DND-41 (cell line): ENCODE measurements around the gene FAM193A.
A peak's percentile ranks its signal among the peaks of the same experiment; 100 is the strongest.

Source experiments
- ATAC-seq: fragments of 200-7000 bp; cut with Tn5 transposase; 3 replicates; pipeline ENCODE4 v1.9.1; 2021; ENCODE audit warnings: low read depth; ENCODE audit not compliant: insufficient read depth
- DNase-seq: peaks from one replicate; pipeline ENCODE4 v3.0.0-alpha.2; 2020
- H2AFZ ChIP-seq: 2 replicates; pipeline ENCODE4 v1.6.0; 2012; ENCODE audit warnings: low read depth, low read length
- H3K27ac ChIP-seq: 2 replicates; pipeline ENCODE4 v1.5.1; 2012; ENCODE audit warnings: low read length, inconsistent platforms
- H3K27me3 ChIP-seq: fragments of 200-600 bp; sonication (generic); 2 replicates; pipeline ENCODE4 v1.6.0; 2012; ENCODE audit warnings: low read length, mild to moderate bottlenecking, inconsistent platforms; ENCODE audit not compliant: insufficient read depth, poor library complexity
- H3K36me3 ChIP-seq: 2 replicates; pipeline ENCODE4 v1.5.1; 2012; ENCODE audit warnings: low read length, inconsistent platforms; ENCODE audit not compliant: insufficient read depth
- H3K4me1 ChIP-seq: 2 replicates; pipeline ENCODE4 v1.5.1; 2012; ENCODE audit warnings: mild to moderate bottlenecking, low read length; ENCODE audit not compliant: insufficient read depth
- H3K4me2 ChIP-seq: 2 replicates; pipeline ENCODE4 v1.6.0; 2012; ENCODE audit warnings: mild to moderate bottlenecking, moderate library complexity, low read length, inconsistent platforms; ENCODE audit not compliant: insufficient read depth
- H3K4me3 ChIP-seq, 2 experiments: fragments of 200-600 bp in 1 of 2; shearing (Covaris generic) in 1 of 2; 2 replicates each; pipeline ENCODE4 v1.5.1; 2012 to 2016; ENCODE audit warnings: inconsistent platforms in 2 of 2, low read length in 2 of 2, mild to moderate bottlenecking in 2 of 2, low read depth in 1 of 2, moderate library complexity in 1 of 2
- H3K79me2 ChIP-seq: 2 replicates; pipeline ENCODE4 v1.6.0; 2012; ENCODE audit warnings: low read length, inconsistent platforms; ENCODE audit not compliant: insufficient read depth
- H3K9ac ChIP-seq: 2 replicates; pipeline ENCODE4 v1.6.0; 2012; ENCODE audit warnings: low read depth, mild to moderate bottlenecking, inconsistent platforms, low read length, moderate library complexity
- H3K9me3 ChIP-seq: 2 replicates; pipeline ENCODE4 v1.5.1; 2012; ENCODE audit warnings: low read length, moderate library complexity, mild to moderate bottlenecking, inconsistent platforms; ENCODE audit not compliant: insufficient read depth, severe bottlenecking
- H4K20me1 ChIP-seq: 2 replicates; pipeline ENCODE4 v1.6.0; 2012; ENCODE audit warnings: low read length; ENCODE audit not compliant: insufficient read depth
- EZH2 ChIP-seq: IDR thresholded peaks from 3 replicates; pipeline ENCODE4 v1.6.1; 2012; ENCODE audit warnings: borderline replicate concordance, low read depth, mild to moderate bottlenecking, moderate library complexity, low read length, inconsistent platforms; ENCODE audit not compliant: severe bottlenecking
- TF ChIP-seq, protein P1 (sequence below): IDR thresholded peaks from 2 replicates; pipeline ENCODE4 v1.5.1; 2012; ENCODE audit warnings: borderline replicate concordance, low read length, moderate library complexity, mild to moderate bottlenecking; ENCODE audit not compliant: poor library complexity, severe bottlenecking; ENCODE audit errors: extremely low read depth

The FAM193A gene

GRCh38 chr4:2507855-2508254 lies 28.6 kb upstream of the FAM193A start:
- TF ChIP-seq, protein P1, sequence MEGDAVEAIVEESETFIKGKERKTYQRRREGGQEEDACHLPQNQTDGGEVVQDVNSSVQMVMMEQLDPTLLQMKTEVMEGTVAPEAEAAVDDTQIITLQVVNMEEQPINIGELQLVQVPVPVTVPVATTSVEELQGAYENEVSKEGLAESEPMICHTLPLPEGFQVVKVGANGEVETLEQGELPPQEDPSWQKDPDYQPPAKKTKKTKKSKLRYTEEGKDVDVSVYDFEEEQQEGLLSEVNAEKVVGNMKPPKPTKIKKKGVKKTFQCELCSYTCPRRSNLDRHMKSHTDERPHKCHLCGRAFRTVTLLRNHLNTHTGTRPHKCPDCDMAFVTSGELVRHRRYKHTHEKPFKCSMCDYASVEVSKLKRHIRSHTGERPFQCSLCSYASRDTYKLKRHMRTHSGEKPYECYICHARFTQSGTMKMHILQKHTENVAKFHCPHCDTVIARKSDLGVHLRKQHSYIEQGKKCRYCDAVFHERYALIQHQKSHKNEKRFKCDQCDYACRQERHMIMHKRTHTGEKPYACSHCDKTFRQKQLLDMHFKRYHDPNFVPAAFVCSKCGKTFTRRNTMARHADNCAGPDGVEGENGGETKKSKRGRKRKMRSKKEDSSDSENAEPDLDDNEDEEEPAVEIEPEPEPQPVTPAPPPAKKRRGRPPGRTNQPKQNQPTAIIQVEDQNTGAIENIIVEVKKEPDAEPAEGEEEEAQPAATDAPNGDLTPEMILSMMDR = no peak
- TF ChIP-seq EZH2 = no peak
- DNase-seq (no peak), ATAC-seq (no peak)
- H3K79me2 ChIP-seq = peaks cover 65% of the 10 kb centered on the region
- no peak overlapping the region for H3K4me2 ChIP-seq
- H3K27ac ChIP-seq = no peak overlapping the region
- no peak overlapping the region for H3K9ac ChIP-seq
- H3K4me3 ChIP-seq = no peak overlapping the region
- H3K9me3 ChIP-seq = no peaks in the 10 kb centered on the region
- H3K4me1 ChIP-seq = no peaks in the 10 kb centered on the region
- no peak overlapping the region for H2AFZ ChIP-seq
- H3K27me3 ChIP-seq = no peaks in the 10 kb centered on the region
- H3K36me3 ChIP-seq = peaks cover 88% of the 10 kb centered on the region
- peaks cover 65% of the 10 kb centered on the region for H4K20me1 ChIP-seq

DNA sequence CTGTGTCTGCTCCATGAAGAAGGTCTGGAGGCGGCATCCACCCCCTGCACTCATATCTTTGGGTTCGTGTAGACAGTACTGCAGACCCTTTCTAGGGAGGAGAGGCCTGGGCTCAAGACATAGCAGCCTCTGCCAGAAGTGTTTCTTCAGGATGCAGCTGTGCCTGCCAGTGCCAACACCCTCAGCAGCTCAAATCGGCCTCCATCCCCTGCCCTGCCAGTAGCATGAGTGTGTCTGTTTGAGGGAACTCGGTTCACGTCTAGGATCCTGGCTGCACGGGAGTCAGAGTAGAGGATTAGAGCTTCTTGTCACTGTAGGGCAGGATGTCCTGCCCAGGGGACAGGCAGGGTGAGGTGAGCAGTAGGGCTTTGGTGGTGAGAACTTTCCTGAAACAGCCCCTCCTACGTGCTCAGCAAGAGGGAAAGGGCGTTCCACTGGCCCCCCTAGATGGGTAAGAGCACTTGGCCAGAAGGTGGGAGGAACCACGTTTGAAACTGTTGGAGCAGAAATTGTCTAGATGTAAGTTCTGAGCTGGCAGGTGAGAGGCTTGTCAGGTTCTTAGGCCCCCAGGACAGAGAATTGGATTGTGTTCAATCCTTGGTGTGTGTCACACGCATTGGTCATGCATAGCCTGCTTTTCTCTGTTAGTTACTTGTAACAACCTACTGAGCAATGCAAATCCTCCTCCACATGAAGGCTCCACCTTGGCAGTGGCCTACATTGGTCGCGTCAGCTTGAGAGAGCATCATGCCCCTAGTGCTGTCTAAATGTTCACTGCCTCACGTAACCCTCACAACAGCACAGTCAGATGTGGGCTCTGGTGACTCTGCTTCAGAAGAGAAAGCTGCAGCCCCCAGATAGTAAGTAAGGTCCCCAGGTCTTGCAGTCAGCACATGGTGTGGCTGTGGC lies 25.8 kb upstream of the FAM193A start:
- H3K9ac ChIP-seq = no peak overlapping the region
- DNase-seq (no peak), ATAC-seq (no peak)
- no peak overlapping the region for H3K4me3 ChIP-seq
- H3K9me3 ChIP-seq = no peaks in the 10 kb centered on the region
- no peak for TF ChIP-seq EZH2
- TF ChIP-seq, protein P1 = no peak
- H3K27me3 ChIP-seq = no peaks in the 10 kb centered on the region
- H3K79me2 ChIP-seq = peaks cover 47% of the 10 kb centered on the region
- peaks cover 90% of the 10 kb centered on the region for H3K36me3 ChIP-seq
- H2AFZ ChIP-seq = no peak overlapping the region
- no peak overlapping the region for H3K4me2 ChIP-seq
- H3K4me1 ChIP-seq = no peaks in the 10 kb centered on the region
- H4K20me1 ChIP-seq = peaks cover 59% of the 10 kb centered on the region
- H3K27ac ChIP-seq = no peak overlapping the region

GRCh38 chr4:2511645-2512131 lies 24.8 kb upstream of the FAM193A start:
- DNase-seq (no peak), ATAC-seq (0 out of 3 replicates have a peak, but pooled peaks have one; percentile 13)
- Histone ChIP-seq H3K79me2 (peaks cover 37% of the 10 kb centered on the region), H3K4me1 (no peaks in the 10 kb centered on the region), H3K36me3 (peaks cover 87% of the 10 kb centered on the region), H4K20me1 (peaks cover 66% of the 10 kb centered on the region), H3K9me3 (no peaks in the 10 kb centered on the region), H3K4me2 (no peak overlapping the region), H3K9ac (no peak overlapping the region), H3K4me3 (no peak overlapping the region), H2AFZ (no peak overlapping the region), H3K27ac (no peak overlapping the region), H3K27me3 (no peaks in the 10 kb centered on the region)
- TF ChIP-seq, protein P1 = no peak
- no peak for TF ChIP-seq EZH2
